GM12873 (cell line): ENCODE measurements around the gene MMP15.

Experiments
- CTCF ChIP-seq: IDR thresholded peaks from 2 replicates; pipeline ENCODE4 v1.5.1; 2012; ENCODE audit warnings: low read depth, mild to moderate bottlenecking, moderate library complexity, low read length, control low read depth; ENCODE audit not compliant: insufficient read depth; ENCODE audit errors: missing control alignments

The MMP15 gene

GRCh38 chr16:58096249-58096648, 70.7 kb downstream of the MMP15 start:
- no peak for TF ChIP-seq CTCF
